Glomerular endothelial cell (primary cell): Measurements from ENCODE around the gene SVBP. TPM values are rescaled to one million over a fixed set of nuclear protein-coding genes. Genes with fewer than 3 reads are reported as not detected.
"Not testable (repeated sequence)": the region's sequence is repeated elsewhere in the genome, so short reads cannot be mapped to it uniquely, and the experiment has no call there.

Experiments used
- DNase-seq: peaks from one replicate; pipeline ENCODE4 v3.0.0-alpha.2; 2011; ENCODE audit warnings: low read depth, low spot score; ENCODE audit errors: extremely low read depth
- total RNA-seq: library from RNA; depleted of rRNA; stranded (reverse); fragments of >200 nt; gene quantifications from 2 replicates; pipeline ENCODE4 v1.2.3, GENCODE V29; 2015

The SVBP gene, protein sequence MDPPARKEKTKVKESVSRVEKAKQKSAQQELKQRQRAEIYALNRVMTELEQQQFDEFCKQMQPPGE
- 15.5 and 22.4 TPM in 2 replicates for total RNA-seq

DNA sequence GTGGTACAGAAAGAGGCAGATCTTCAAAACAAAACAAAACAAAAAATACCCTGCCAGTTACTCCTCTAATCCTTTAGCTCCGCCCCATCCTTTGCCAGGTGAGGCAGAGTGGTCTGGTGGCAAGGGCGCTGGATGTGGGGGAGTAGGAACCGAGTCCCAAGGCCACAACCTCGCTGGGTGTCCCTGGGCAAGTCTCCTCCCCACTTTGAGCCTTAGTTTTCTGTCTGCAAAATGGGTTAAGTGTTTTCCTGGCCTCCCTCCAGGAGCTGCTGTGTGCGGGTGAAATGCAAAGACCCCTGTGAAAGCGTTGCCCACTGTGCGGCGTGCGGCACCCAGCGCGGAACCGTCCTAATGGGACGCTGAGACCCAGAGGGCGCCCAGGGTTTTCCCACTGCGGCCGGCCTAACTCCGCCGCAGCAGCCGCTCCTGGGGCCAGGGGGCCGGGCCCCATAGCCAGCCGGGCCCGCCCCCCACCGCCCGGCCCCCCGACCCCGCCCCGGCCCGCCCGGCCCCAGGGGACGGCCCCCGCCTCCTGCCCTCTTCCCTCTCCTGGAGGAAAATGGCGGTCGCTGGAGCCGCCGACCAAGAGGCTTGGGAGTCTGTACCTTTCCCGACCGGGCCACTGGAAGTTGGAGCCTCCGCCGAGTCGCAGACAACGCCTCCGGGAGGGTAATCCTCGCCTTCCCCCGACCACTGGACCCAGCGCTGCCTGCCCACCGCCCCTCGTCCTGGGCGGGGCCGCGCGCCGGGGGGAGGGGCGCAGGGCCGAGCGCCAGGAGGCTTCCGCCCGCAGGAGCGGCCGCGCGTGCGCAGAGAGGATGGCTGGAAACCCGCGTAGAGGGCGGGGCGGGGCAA, at the start of gene SVBP, which contains the start of gene ERMAP:
Gene SVBP (minus strand): TSS at position 813 of the 855 bp plus-strand sequence. CDS start 853 bp downstream, outside the sequence.
Gene ERMAP (plus strand): TSS at position 538 of the 855 bp plus-strand sequence. CDS start 13,327 bp downstream, outside the sequence.
- no peak for DNase-seq

DNA sequence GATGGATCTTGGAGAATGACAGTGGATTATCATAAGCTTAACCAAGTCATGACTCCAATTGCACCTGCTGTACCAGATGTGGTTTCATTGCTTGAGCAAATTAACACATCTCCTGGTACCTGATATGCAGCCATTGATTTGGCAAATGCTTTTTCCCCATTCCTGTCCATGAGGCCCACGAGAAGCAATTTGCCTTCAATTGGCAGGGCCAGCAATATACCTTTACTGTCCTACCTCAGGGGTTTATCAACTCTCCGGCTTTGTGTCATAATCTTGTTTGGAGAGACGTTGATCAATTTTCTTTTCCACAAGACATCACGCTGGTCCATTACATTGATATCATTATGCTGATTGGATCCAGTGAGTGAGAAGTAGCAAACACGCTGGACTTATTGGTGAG, 49.4 kb upstream of the SVBP start:
- DNase-seq: no peak

DNA sequence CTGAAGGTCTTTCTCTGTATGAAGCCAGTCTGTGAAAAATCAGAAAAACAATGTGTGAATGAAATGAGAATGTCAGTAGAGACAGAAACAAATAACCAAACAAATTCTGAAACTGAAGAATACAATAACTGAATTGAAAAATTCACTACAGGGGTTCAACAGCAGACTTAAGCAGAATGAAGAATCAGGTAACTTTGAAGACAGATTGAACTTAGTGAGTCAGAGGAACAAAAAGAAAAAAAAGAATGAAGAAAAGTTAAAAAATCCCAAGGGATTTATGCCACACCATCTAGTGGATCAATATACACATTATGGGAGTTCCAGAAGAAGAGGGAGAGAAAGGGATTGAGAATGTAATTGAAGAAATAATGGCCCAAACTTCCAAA, 43.8 kb upstream of the SVBP start:
- no peak for DNase-seq

DNA sequence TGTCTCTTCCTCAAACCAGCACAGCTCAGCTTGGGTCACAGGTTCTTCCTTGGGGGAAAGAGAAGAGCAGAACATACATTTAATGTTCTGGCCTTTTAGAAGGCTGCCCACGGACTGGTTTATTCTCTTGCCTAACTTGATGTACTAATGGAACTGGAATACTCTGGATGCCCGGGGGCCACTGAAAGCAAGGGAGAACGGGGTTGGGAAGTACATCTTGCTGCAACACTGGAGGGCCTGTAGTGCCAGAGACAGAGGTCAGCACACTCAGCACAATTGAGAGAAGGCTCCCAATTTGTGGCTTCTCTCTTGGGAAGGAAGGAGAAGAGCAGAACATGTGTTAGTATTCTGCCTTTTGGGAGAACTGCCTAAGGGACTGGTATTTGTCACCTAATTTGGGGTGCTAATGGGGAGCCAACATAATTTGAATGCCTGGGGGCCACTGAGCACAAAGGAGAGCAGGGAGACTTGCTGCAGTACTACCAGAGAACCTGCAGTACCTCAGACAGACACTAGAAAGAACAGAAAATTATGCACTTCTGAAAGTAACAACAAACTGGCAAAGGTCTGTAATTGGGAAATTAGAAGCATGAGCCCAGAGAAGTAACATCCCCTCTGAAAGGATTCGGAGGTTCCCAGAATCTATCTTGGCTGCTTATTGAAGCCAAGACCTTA, 43.3 kb upstream of the SVBP start:
- no peak for DNase-seq

DNA sequence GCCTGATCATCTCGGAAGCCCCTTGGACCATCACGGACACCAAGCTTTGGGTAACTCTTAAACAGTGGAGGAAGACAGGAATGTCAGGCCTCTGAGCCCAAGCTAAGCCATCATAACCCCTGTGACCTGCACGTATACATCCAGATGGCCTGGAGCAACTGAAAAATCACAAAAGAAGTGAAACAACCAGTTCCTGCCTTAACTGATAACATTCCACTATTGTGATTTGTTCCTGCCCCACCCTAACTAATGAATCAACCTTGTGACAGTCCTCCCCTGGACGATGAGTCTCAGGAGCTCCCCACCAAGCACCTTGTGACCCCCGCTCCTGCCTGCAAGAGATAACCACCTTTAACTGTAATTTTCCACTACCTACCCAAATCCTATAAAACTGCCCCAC, 42.2 kb upstream of the SVBP start:
- not testable (repeated sequence) for DNase-seq

DNA sequence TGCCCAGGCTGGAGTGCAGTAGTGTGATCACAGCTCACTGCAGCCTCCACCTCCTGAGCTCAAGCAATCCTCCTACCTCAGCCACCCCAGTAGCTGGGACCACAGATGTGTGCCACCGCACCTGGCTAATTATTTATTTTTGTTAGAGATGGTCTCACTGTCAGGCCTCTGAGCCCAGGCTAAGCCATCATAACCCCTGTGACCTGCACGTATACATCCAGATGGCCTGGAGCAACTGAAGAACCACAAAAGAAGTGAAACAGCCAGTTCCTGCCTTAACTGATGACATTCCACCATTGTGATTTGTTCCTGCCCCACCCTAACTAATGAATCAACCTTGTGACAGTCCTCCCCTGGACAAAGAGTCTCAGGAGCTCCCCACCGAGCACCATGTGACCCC, 39.4 kb upstream of the SVBP start:
- DNase-seq: not testable (repeated sequence)

DNA sequence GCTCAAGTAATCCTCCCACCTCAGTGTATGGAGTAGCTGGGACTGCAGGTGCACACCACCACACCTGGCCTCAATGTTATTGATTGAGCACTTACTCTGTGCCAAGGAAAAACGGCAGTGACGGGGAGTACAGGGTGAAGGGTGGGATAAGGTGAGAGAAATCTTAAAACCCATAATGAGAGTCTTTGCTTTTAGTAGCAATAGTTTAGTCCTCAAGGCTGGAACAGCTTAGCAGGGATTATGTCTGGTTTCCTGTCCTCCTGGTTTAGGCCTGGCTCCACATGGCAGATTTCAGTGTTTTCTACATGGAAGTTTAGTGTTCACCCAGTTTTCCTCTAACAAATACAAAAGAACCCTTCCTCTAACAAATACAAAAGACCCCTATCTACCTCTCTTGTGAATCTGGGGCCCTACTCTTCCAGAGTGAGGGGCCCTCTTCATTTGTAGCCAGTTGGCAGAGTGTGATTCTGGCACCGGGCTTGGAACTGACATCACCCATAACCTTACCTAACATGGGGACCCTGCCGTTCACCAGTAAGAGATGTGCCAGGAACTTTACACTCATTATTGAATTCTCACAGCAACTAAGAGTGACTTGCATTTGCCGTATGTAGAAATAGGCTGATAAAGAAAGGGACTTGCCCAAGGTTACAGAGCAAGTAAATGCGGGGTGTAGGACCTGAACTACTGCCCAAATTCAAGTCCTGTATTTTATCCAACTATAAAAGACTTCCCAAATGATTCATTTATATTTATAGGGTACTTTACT, 36.1 kb upstream of the SVBP start:
- no peak for DNase-seq

DNA sequence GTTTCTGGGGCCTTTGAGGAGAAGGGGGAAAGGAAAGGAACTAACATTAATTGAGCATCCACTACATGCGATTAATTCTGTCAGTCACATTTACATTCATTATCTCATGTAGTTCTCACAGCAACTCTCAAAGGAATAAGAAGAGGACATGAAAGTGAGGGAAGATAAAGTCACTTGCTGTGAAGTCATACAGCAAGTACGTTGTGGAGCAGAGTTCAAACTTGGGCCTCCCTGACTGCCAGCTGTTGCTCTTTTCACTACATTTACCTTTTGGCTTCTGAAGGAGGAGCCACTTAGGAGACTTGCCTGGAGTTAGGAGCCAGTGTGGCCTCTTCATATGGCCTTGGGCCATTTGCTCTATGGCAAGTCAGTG, 35.4 kb upstream of the SVBP start:
- DNase-seq: no peak

DNA sequence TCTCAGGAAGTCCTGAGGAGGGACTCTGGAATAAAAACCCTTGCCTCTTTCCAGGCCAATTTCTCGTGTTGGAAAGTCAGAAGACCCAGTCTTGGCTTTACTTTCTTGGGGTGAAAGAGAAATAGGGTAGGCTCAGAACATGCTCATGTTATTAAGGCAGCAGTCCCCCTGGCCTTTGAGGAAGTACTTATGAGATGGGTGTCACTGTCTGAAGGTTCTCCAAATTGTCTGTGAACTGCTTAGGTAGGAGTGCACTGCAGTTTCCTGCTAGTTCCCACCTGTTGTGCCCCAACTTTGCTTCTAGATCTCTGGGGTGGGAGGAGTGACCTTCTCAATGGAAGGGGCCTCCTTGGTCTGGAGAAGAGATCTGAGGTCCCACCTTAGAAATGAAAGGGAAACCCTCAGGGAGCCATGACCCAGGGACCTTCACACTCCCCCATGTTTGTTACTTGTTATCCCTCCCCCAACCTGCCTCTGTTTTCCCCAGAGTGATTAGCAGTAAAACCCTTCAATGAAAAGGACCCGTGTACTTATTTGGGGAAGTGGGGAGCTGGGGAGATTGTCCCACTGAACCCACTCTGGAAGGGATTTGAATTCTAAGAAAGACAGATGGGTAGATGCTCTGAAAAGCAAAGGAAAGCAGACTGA, 34.9 kb upstream of the SVBP start:
- no peak for DNase-seq

DNA sequence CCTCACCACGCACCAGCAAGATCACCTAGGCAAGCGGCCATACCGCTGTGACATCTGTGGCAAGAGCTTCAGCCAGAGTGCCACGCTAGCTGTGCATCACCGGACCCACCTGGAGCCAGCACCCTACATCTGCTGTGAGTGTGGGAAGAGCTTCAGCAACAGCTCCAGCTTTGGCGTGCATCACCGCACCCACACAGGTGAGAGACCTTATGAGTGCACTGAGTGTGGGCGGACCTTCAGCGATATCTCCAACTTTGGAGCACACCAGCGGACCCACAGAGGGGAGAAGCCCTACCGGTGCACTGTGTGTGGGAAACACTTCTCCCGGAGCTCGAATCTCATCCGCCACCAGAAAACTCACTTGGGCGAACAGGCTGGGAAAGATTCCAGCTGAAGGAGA, 34.2 kb upstream of the SVBP start:
- DNase-seq: no peak

DNA sequence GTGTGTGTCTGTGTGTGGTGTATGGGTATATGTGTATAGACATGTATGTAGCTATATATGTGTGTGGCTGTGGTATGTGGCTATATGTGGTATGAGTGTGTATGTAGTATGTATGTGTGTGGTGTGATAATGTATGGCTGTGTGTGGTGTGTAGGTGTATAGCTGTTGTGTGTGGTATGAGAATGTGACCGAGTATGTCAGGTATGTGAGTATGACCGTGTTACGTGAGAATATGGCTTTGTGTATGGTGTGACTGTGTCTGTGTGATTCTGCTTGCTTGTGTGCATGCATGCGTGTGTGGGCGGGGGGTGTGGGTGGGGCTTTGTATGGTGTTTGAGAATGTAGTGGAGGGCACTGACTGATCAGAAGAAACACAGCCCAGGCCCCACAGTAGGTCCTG, 32.7 kb upstream of the SVBP start:
- no peak for DNase-seq

DNA sequence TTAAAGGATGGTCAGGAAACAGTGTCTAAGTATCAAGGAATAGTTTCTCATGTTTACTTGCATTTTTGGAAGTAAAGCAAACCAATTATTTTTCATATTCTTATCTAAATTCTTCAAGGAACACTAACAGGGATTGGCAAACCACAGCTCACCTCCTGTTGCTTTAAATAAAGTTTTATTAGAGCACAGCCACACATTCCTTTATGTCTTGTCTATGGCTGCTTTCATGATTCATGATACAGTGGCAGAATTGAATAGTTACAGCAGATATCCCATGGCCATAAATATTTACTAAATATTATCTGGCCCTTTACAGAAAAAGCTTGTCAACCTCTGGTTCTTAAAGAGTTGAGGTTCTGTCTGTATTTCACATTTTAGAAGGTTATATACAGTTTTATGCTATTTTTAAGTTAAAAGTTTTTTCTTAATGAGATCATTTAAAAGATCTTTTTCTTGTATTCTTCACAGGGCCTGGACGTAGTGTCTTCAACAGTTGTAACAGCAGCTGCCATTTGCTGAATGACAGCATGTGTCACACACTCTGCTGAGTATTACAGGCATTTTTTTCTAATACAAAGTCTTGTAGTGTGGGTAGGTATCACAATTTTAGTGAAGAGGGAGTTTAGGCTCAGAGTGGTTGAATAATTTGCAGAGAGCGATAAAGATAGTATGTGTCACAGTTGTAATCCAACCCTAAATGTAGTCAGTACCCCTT, 31.8 kb upstream of the SVBP start:
- DNase-seq: no peak

DNA sequence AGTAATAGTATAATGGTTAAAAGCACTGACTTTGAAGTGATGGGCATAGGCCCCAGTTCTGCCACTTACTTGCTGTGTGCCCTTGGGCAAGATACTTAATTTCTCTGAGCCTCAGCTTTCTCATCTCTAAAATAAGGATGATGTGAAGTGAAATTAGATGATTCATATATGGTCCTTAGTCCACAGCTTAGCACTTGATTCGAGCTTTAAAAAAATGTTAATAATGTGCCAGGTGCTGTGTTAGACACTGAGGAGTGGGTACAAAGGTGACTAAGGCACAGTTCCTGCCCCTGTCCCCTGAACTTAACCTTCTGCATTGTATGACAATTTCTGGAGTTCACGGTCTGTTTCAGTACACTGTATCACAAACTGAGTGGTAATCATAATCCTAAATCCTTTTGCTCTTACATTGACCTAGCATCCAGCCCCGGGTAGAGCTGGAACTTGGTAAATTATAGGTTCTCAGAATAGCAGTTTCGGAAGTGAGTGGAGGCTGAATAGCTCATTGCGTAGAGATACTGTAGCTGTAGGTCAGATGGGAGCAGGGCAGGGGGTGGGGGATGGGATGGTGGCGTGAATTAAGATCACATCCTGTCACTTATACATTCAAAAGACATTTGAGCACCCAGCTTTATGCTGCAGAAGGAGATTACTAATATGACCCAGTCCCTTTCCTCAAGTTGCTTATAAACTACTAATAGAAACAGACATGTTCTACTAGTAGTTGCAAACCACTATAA, 30.7 kb upstream of the SVBP start:
- no peak for DNase-seq

DNA sequence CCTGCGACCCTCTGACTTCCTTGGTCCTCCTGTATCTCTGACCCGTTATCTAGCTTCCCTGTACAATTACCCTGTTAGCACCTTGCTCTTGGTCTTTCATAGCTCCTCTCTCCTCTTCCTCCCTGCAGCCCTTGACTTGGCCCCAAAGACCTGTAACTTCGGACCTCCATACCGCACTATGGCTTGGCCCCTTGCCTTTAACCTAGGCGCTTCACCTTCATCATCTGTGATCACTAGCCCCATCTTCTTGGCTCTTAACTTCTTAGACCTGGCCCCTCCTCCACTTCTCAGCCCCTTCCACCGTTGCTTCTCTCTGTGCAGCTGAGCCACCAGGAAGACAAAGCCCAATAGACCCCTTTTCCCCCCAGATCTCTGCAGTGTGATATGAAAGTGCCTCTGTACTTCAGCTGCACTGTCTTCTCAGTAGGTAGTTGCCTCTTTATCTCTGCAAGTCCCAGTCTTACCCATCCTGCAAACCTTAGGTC, 30.0 kb upstream of the SVBP start:
- no peak for DNase-seq

DNA sequence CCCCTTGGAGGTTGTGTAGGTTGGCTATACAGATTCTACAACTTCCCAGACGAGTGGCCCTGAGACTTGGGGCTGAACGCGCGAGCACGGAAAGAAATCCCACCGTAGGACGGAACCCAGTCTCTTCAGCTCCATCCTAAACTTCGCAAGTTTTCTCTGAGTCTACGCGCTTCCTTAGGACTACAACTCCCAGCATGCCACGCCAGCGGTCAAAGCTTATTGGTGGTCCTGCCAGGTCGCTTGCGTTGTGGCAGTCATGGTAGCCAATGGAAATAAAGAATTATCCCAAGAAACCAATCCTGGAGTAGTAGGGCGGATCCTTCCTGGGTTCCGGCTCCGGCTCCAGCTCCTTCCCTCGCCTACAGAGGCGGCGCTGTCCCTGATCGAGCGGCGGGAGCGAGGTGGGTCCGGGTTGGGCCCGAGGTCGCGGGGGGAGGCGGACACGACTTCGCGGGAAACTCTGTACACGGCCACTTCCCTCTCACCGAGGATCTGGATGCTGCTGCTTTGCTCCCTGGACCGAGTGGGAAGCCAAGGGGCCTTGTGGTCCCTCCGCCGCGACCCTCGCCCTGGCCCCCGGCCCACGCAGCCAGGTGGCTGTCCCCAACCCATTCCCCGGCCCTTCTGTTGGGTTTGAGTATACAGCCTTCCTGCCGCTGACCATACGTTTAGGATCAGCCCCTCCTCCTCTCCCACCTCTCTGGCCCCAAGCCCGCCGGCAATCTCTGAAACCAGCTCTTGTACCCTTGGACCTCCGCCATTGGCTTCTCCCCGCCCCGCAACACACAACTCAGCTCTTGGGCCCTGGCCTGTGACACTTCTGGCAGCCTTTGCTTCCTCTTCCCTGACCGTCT, 29.3 kb upstream of the SVBP start, which contains the start of gene ZNF691:
Gene ZNF691 (plus strand): TSS at position 357 of the 854 bp plus-strand sequence. CDS start 3,046 bp downstream, outside the sequence.
- DNase-seq: peak; percentile 93

DNA sequence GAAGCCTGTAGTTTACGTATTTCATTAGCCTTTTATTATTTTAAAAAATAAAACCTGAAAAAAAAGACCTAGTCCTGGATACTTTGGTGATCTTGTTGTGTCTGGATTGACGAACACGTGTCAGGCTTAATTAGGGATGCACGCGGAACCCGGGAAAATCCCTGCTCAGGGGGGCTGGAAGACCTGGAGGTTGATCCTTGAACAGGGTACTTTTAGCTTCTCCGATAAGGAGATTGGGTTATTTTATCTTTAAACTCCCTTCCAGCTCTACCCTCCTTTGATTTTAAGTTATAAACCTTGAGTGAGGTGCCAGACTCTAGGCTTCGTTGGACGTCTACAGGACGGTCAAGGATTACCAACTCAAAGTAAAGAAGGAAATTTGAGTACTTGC, 28.7 kb upstream of the SVBP start:
- no peak for DNase-seq

DNA sequence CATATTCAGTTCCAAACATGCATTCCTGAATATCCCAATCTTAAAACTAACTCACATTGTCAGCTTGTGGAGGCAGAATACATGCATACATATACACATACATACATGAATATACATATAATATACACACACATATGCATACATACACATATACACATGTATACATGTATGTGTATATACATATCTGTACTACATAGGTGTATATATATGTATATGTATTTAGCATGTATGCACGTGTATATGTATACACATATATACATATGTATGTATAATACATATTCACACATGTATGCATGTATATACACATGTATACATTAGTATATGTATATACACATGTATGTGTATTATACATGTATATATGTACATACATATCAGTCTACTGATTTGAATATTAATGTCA, 28.0 kb upstream of the SVBP start:
- no peak for DNase-seq

DNA sequence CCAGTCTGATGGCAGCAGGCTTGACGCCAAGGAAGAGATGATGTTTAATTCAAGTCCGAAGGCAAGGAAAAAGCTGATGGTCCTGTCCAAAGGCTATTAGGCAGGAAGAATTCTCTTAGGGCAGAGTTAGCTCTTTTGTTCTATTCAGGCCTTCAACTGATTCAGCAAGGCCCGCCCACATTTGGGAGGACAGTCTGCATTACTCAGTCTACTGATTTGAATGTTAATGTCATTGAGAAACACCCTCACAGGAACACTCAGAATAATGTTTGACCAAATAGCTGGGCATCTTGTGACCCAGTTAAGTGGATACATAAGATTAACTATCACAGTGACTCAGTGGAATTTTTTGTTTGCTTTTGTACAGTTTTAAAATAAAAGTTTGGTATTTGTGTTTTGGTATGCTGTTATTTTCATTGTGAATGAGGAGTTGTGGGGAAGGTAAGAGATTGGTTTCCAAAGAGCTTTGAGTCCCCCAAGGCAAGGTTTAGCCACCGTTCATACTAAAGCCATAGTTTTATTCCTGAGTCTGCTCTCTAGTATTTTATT, 27.5 kb upstream of the SVBP start:
- DNase-seq: no peak
